ENCODE results near the gene OR5B2.

DNA sequence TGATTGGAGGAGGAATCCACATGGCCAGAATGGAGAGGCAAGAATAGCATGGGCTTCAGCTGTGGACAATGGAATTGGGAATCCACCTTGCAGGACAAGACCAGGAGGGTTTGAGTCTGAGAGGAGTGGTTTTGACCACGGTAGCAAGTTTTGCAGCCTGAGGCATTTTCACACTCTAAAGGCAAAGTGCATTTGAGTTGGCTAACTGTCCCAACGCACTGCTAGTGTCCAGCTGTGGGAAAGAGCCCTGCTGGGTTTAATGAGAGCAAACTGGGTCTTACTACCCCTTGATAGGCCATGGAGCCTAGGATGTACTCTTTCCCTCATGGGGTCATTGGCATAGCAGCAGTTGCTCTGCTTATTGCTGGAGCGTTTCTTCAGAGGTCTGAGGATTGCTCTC lies at the start of gene OR5B2:
- TF ChIP-seq POLR2A (IDR thresholded peaks at IDR 0.05): no peak
- TF ChIP-seq, protein P1, sequence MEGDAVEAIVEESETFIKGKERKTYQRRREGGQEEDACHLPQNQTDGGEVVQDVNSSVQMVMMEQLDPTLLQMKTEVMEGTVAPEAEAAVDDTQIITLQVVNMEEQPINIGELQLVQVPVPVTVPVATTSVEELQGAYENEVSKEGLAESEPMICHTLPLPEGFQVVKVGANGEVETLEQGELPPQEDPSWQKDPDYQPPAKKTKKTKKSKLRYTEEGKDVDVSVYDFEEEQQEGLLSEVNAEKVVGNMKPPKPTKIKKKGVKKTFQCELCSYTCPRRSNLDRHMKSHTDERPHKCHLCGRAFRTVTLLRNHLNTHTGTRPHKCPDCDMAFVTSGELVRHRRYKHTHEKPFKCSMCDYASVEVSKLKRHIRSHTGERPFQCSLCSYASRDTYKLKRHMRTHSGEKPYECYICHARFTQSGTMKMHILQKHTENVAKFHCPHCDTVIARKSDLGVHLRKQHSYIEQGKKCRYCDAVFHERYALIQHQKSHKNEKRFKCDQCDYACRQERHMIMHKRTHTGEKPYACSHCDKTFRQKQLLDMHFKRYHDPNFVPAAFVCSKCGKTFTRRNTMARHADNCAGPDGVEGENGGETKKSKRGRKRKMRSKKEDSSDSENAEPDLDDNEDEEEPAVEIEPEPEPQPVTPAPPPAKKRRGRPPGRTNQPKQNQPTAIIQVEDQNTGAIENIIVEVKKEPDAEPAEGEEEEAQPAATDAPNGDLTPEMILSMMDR (IDR thresholded peaks at IDR 0.05): no peak

All from testis (tissue), 2 donors.